Calu3 (cell line): ENCODE results near the gene KCNH6. TPM values are rescaled to one million over a fixed set of nuclear protein-coding genes. Genes with fewer than 3 reads are reported as not detected.

Experiments used
- BruUV-seq: library from RNA; stranded (reverse); fragments of 400-500 nt; replicated peaks from 2 replicates; lab custom pipeline; 2021; lab: Mats Ljungman, UMichigan
- CTCF ChIA-PET: fragments of 300-600 bp; sonication (Branson Sonifier 250); formaldehyde crosslinking; loops from one replicate; lab custom pipeline; 2022; ENCODE audit warnings: antibody characterized with exemption; lab: Charles Lee
- DNase-seq: peaks from one replicate; pipeline ENCODE4 v3.0.0; 2022
- H3K27ac Mint-ChIP-seq: one replicate; pipeline ENCODE4 v1.8.0; 2022; ENCODE audit warnings: mixed read lengths; ENCODE audit not compliant: unreplicated experiment
- H3K27me3 Mint-ChIP-seq: one replicate; pipeline ENCODE4 v1.8.0; 2022; ENCODE audit warnings: mixed read lengths; ENCODE audit not compliant: unreplicated experiment
- H3K36me3 Mint-ChIP-seq: one replicate; pipeline ENCODE4 v1.8.0; 2022; ENCODE audit warnings: mild to moderate bottlenecking, moderate library complexity, mixed read lengths; ENCODE audit not compliant: insufficient read depth, unreplicated experiment
- H3K4me1 Mint-ChIP-seq: one replicate; pipeline ENCODE4 v1.8.0; 2022; ENCODE audit warnings: mild to moderate bottlenecking, low read depth, mixed read lengths; ENCODE audit not compliant: unreplicated experiment
- H3K4me3 Mint-ChIP-seq: one replicate; pipeline ENCODE4 v1.8.0; 2022; ENCODE audit warnings: mild to moderate bottlenecking, low read depth, moderate library complexity, mixed read lengths; ENCODE audit not compliant: unreplicated experiment
- H3K9me3 Mint-ChIP-seq: one replicate; pipeline ENCODE4 v1.8.0; 2022; ENCODE audit warnings: low read depth, mixed read lengths; ENCODE audit not compliant: unreplicated experiment
- intact Hi-C: fragments of 100-400 bp; cut with micrococcal nuclease; formaldehyde crosslinking; loops from one replicate; pipeline ENCODE4 v1.10.0; 2022; ENCODE audit not compliant: unreplicated experiment
- total RNA-seq: library from RNA; stranded (reverse); gene quantifications from 2 replicates; pipeline ENCODE4 v1.2.3, GENCODE V29; 2022
- TF ChIP-seq, protein P1 (sequence below): fragments of 200-600 bp; IDR thresholded peaks from one replicate; pipeline ENCODE4 v1.8.0; 2022; ENCODE audit warnings: antibody characterized with exemption; ENCODE audit not compliant: unreplicated experiment

KCNH6 gene
- total RNA-seq, 1 experiment from 2014 or later: not detected

GRCh38 chr17:63476459-63476853, 46.7 kb upstream of the KCNH6 start:
- peaks cover 11% of the 10 kb centered on the region for H3K36me3 Mint-ChIP-seq
- TF ChIP-seq, protein P1, sequence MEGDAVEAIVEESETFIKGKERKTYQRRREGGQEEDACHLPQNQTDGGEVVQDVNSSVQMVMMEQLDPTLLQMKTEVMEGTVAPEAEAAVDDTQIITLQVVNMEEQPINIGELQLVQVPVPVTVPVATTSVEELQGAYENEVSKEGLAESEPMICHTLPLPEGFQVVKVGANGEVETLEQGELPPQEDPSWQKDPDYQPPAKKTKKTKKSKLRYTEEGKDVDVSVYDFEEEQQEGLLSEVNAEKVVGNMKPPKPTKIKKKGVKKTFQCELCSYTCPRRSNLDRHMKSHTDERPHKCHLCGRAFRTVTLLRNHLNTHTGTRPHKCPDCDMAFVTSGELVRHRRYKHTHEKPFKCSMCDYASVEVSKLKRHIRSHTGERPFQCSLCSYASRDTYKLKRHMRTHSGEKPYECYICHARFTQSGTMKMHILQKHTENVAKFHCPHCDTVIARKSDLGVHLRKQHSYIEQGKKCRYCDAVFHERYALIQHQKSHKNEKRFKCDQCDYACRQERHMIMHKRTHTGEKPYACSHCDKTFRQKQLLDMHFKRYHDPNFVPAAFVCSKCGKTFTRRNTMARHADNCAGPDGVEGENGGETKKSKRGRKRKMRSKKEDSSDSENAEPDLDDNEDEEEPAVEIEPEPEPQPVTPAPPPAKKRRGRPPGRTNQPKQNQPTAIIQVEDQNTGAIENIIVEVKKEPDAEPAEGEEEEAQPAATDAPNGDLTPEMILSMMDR: no peak
- intact Hi-C loops: no loop called here
- no TSS peak for BruUV-seq
- H3K4me1 Mint-ChIP-seq: no peaks in the 10 kb centered on the region
- H3K4me3 Mint-ChIP-seq: no peak overlapping the region
- no peak overlapping the region for H3K27ac Mint-ChIP-seq
- peak; percentile 11 for DNase-seq
- H3K27me3 Mint-ChIP-seq: no peaks in the 10 kb centered on the region
- no peaks in the 10 kb centered on the region for H3K9me3 Mint-ChIP-seq
- CTCF ChIA-PET: interaction anchor here (0.9 to 4.8 kb wide), 2 partner anchors 51 to 74 kb away, joined by 9 to 50 read pairs; partner anchors contain the start of gene DCAF7

DNA sequence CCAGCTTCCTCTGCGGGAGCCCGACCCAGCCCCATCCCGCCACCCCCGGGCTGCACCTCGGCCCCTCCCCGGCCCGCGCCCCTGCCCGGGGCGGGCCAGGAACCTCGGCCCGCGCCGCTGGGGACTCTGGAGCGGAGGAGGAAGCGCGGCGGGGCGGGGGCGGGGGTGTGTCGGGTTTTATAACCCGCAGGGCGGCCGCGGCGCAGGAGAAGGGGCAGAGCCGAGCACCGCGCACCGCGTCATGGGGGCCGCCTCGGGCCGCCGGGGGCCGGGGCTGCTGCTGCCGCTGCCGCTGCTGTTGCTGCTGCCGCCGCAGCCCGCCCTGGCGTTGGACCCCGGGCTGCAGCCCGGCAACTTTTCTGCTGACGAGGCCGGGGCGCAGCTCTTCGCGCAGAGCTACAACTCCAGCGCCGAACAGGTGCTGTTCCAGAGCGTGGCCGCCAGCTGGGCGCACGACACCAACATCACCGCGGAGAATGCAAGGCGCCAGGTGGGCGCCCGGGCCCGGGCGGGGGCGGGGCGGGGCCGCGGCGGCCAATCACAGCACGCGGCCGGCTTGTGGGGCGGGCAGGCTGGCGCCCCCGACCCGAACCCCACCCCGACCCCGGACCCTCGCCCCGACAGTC, 46.2 kb upstream of the KCNH6 start, which contains the start of gene ACE:
Gene ACE, plus strand, starts transcription at position 208 of the 626 bp plus-strand sequence. Its CDS starts 34 bp downstream, at position 242.
- peak within 1 kb of the TSS; percentile 79 for H3K4me3 Mint-ChIP-seq
- CTCF ChIA-PET: interaction anchor here (0.9 to 4.8 kb wide), 2 partner anchors 52 to 73 kb away, joined by 9 to 50 read pairs; partner anchors contain the start of gene DCAF7
- intact Hi-C loops: no loop called here
- BruUV-seq: no TSS peak
- peak; percentile 36 for DNase-seq
- H3K36me3 Mint-ChIP-seq: peaks cover 11% of the 10 kb centered on the region
- TF ChIP-seq, protein P1: no peak
- H3K4me1 Mint-ChIP-seq: no peaks in the 10 kb centered on the region
- H3K27ac Mint-ChIP-seq: no peak within 1 kb of the TSS
- no peaks in the 10 kb centered on the region for H3K27me3 Mint-ChIP-seq
- no peaks in the 10 kb centered on the region for H3K9me3 Mint-ChIP-seq

DNA sequence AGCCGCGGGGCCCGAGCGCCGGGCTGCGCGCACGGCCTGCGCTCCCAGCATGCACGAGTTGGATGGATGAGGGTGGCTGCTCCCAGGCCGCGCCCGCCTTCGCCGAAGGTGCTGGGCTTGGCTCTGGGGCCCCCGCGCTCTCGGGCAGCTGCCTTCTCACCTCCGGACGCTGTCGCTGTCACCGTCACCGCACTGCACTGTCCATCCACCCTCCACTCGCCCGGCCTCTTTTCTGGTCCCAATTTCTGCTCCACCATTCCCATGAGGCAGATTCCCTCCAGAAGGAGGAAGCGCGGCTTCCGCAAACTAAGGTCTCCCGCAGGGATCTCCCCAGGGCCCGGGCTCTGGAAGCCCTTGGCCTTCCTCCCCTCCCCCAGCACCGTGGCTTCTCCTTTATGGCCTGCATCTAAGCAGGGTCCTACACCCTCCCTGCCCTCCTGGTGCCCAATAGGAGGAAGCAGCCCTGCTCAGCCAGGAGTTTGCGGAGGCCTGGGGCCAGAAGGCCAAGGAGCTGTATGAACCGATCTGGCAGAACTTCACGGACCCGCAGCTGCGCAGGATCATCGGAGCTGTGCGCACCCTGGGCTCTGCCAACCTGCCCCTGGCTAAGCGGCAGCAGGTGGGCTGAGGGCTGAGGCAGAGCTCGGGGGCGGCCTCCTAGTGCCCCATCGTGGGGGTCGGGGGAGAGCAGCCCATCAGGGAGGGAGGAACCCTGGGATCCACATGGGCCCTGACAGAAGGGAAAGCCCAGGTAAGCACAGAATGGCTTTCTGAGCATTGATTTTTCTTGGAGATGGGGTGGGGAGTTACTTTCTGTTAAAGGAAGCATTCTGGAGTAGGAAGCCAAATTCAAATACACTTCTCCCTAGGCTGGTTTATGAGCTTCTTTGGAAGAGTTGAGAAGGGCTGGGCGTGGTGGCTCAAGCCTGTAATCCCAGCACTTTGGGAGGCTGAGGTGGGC, 45.4 kb upstream of the KCNH6 start:
- Mint-ChIP-seq H3K4me3 (peak overlapping the region; percentile 79), H3K9me3 (no peaks in the 10 kb centered on the region), H3K36me3 (peaks cover 15% of the 10 kb centered on the region), H3K4me1 (no peaks in the 10 kb centered on the region), H3K27ac (no peak overlapping the region), H3K27me3 (no peaks in the 10 kb centered on the region)
- DNase-seq: peak; percentile 11
- intact Hi-C loops: no loop called here
- TF ChIP-seq, protein P1: no peak
- CTCF ChIA-PET: interaction anchor here (0.5 to 4.8 kb wide), 4 partner anchors 13 to 53 kb away, joined by 3 to 50 read pairs (median 5); no protein-coding TSS in a partner anchor
- no TSS peak for BruUV-seq

DNA sequence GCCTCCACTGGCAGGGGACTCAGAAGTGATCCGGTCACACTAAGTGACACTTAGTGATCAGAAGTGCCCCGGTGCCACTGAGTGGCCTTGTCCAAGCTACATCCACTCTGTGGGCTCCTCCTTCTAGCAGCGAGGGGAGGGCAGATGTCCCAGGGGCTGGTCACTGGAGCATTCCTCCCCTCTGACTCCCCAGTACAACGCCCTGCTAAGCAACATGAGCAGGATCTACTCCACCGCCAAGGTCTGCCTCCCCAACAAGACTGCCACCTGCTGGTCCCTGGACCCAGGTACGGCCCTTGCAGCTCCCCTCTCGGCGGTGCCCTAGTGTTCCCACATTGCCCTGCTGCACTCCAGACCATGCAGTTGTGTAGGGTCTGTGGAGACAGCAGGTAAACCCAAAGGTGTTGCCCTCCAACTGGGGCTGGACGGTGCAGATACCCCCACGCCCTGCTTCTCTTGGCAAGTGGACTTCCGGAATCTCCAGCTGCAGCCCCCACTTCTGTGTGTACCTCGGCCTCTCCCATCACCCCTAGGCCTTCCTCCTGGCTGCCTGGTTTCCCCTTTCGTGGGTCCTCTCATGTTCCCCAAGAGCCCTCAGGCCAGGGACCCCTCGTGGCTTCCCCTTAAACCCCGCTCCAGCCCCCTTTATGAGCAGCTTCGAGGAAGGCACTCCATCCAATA, 44.2 kb upstream of the KCNH6 start:
- intact Hi-C loops: loop anchor here (1.0 kb wide), 1 partner anchor 54 kb away; no protein-coding TSS in a partner anchor
- peaks cover 15% of the 10 kb centered on the region for H3K36me3 Mint-ChIP-seq
- H3K27ac Mint-ChIP-seq: no peak overlapping the region
- peak; percentile 89 for DNase-seq
- BruUV-seq: no TSS peak
- CTCF ChIA-PET: interaction anchor here (0.5 to 4.8 kb wide), 9 partner anchors 14 to 926 kb away, joined by 3 to 50 read pairs (median 3); no protein-coding TSS in a partner anchor
- H3K4me3 Mint-ChIP-seq: no peak overlapping the region
- H3K27me3 Mint-ChIP-seq: no peaks in the 10 kb centered on the region
- TF ChIP-seq, protein P1: peak; percentile 38
- H3K9me3 Mint-ChIP-seq: no peaks in the 10 kb centered on the region
- H3K4me1 Mint-ChIP-seq: no peaks in the 10 kb centered on the region
